Activated CD8-positive, alpha-beta T cell treated with anti-CD3 and anti-CD28 coated beads, Interleukin-2, amount 10 ng/mL, durations not matched to agents 7 days and 5 days (primary cell): ENCODE data around the gene MCF2L2. TPM values are rescaled to one million over a fixed set of nuclear protein-coding genes. Genes with fewer than 3 reads are reported as not detected.
A peak's percentile ranks its signal among the peaks of the same experiment; 100 is the strongest.
"Not testable (repeated sequence)": the region's sequence is repeated elsewhere in the genome, so short reads cannot be mapped to it uniquely, and the experiment has no call there.

Source experiments
- ATAC-seq: fragments of 150-1000 bp; cut with Tn5 transposase; one replicate; pipeline ENCODE4 v1.10.0; 2021; ENCODE audit warnings: moderate library complexity
- CTCF ChIA-PET: fragments of 350-600 bp; sonication (Branson Sonifier 250); formaldehyde crosslinking; loops from one replicate; lab custom pipeline; 2021; ENCODE audit warnings: antibody characterized with exemption; lab: Charles Lee
- POLR2A ChIA-PET: fragments of 350-600 bp; sonication (Branson Sonifier 250); formaldehyde crosslinking; loops from one replicate; lab custom pipeline; 2021; ENCODE audit warnings: antibody characterized with exemption; lab: Charles Lee
- DNase-seq: peaks from one replicate; pipeline ENCODE4 v3.0.0-alpha.2; 2020
- H3K27ac Mint-ChIP-seq: one replicate; pipeline ENCODE4 v1.8.0; 2021; ENCODE audit warnings: mild to moderate bottlenecking, mixed read lengths
- H3K27me3 Mint-ChIP-seq: one replicate; pipeline ENCODE4 v1.8.0; 2021; ENCODE audit warnings: low read depth, mixed read lengths
- H3K36me3 Mint-ChIP-seq: one replicate; pipeline ENCODE4 v1.8.0; 2021; ENCODE audit warnings: low read depth, mixed read lengths
- H3K4me1 Mint-ChIP-seq: one replicate; pipeline ENCODE4 v1.8.0; 2021; ENCODE audit warnings: low read depth, mixed read lengths
- H3K4me3 Mint-ChIP-seq: one replicate; pipeline ENCODE4 v1.8.0; 2021; ENCODE audit warnings: mild to moderate bottlenecking, mixed read lengths
- H3K9me3 Mint-ChIP-seq: one replicate; pipeline ENCODE4 v1.8.0; 2022; ENCODE audit warnings: mixed read lengths; ENCODE audit not compliant: insufficient read depth
- total RNA-seq, 2 experiments: library from RNA; stranded (reverse); gene quantifications; one replicate each; pipeline ENCODE4 v1.2.3, GENCODE V29; 2021

Gene MCF2L2
- total RNA-seq, 2 experiments from 2014 or later: 7.2 to 7.5 TPM

GRCh38 chr3:183378008-183378407 lies 50.4 kb downstream of the MCF2L2 start:
- peaks cover 6% of the 10 kb centered on the region for H3K36me3 Mint-ChIP-seq
- ChIA-PET CTCF (interaction anchor here (1.5 to 1.6 kb wide), 2 partner anchors 184 to 194 kb away, joined by 3 to 4 read pairs; no protein-coding TSS in a partner anchor), POLR2A (no interaction called here)
- H3K27me3 Mint-ChIP-seq: no peaks in the 10 kb centered on the region
- H3K27ac Mint-ChIP-seq: no peak overlapping the region
- H3K4me1 Mint-ChIP-seq: peaks cover 10% of the 10 kb centered on the region
- no peaks in the 10 kb centered on the region for H3K9me3 Mint-ChIP-seq
- no peak for ATAC-seq
- DNase-seq: no peak
- no peak overlapping the region for H3K4me3 Mint-ChIP-seq

DNA sequence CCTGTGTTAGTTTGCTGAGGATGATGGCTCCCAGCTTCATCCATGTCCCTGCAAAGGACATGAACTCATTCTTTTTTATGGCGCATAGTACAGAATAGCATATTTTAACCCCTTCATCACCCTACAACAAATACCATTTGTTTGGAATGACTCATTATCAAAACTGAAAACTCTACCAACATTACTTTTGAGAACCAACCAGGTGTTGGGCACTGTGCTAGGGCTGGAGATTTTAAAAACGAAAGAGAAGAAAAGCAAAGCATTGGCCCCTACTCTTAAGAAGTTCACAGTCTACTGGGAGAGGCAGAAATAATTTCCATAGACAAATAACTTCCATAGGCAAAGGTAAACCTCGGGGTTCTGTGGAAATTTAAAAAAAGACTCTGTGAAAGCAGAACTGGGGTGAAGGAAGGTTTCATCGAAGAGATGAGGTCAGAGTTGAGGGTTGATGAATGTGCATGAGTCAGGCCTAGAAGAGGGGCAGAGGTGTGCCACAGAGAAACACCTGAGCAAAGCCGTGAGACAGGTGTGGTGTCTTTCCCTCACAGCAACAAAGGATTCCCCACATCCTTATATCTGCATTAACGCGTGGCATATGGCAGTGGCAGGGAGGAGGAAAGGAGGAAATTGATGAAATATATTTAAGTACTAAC lies 51.0 kb downstream of the MCF2L2 start:
- Mint-ChIP-seq H3K36me3 (peaks cover 6% of the 10 kb centered on the region), H3K9me3 (no peaks in the 10 kb centered on the region), H3K4me1 (peaks cover 10% of the 10 kb centered on the region), H3K27ac (no peak overlapping the region), H3K27me3 (no peaks in the 10 kb centered on the region), H3K4me3 (no peak overlapping the region)
- ChIA-PET POLR2A (no interaction called here), CTCF (no interaction called here)
- DNase-seq: no peak
- ATAC-seq: no peak

DNA sequence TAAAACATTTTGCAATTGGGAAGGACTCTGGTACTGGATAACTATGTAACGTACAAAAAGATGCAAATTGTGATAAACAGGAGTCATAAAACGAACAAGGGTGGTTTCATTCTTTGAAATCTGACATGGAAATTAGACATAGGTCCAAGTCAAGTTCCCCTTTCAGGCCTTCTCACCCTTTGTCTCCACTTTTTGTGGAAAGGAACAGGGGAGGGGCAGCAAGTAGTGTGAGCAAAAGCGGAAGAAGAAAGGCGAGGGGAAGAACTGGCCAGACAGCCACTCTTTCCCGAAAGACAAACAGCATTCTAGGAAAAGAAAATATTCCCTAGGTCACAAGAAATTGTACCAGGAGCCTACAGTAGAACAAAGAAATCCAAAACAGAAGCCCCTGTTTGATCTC lies 52.6 kb downstream of the MCF2L2 start:
- Mint-ChIP-seq H3K4me3 (no peak overlapping the region), H3K9me3 (no peaks in the 10 kb centered on the region), H3K27ac (no peak overlapping the region), H3K36me3 (peaks cover 6% of the 10 kb centered on the region), H3K27me3 (no peaks in the 10 kb centered on the region), H3K4me1 (peaks cover 10% of the 10 kb centered on the region)
- DNase-seq (no peak), ATAC-seq (no peak)
- CTCF ChIA-PET: interaction anchor here (0.7 to 1.6 kb wide), 2 partner anchors 8 to 10 kb away, joined by 4 to 8 read pairs; no protein-coding TSS in a partner anchor
- POLR2A ChIA-PET: no interaction called here

- H3K4me3 Mint-ChIP-seq: no peak overlapping the region
- H3K4me1 Mint-ChIP-seq: peaks cover 10% of the 10 kb centered on the region
- no peak for DNase-seq
- no peak overlapping the region for H3K27ac Mint-ChIP-seq
- ChIA-PET POLR2A (no interaction called here), CTCF (interaction anchor here (1.6 to 3.1 kb wide), 2 partner anchors 10 to 191 kb away, joined by 8 to 20 read pairs; no protein-coding TSS in a partner anchor)
- H3K9me3 Mint-ChIP-seq: no peaks in the 10 kb centered on the region
- no peak for ATAC-seq
- no peaks in the 10 kb centered on the region for H3K27me3 Mint-ChIP-seq
- H3K36me3 Mint-ChIP-seq: peaks cover 6% of the 10 kb centered on the region
Measured at GRCh38 chr3:183375337-183375736, 53.1 kb downstream of the MCF2L2 start.

GRCh38 chr3:183372911-183373310 lies 55.5 kb downstream of the MCF2L2 start:
- DNase-seq (no peak), ATAC-seq (no peak)
- Mint-ChIP-seq H3K36me3 (peaks cover under 1% of the 10 kb centered on the region), H3K9me3 (no peaks in the 10 kb centered on the region), H3K27ac (no peak overlapping the region), H3K27me3 (no peaks in the 10 kb centered on the region), H3K4me1 (peaks cover 8% of the 10 kb centered on the region), H3K4me3 (no peak overlapping the region)
- ChIA-PET POLR2A (no interaction called here), CTCF (interaction anchor here (0.6 to 3.1 kb wide), 4 partner anchors 10 to 211 kb away, joined by 3 to 20 read pairs (median 4); partner anchors contain the start of gene LAMP3)

DNA sequence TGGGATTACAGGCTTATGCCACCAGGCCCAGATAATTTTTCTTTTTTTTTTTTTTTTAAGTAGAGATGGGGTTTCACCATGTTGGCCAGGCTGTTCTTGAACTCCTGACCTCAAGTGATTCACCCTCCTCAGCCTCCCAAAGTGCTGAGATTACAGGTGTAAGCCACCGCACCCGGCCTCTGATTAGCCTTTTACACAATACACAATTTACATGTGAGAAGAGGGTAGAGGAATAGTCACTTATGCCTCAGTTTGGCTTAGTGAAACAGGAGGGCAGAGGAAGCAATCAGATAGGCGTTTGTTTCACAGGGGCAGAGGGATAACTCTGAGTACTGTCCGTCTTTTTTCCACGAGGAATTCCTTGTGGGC lies 56.8 kb downstream of the MCF2L2 start:
- CTCF ChIA-PET, H3K27ac Mint-ChIP-seq, H3K4me1 Mint-ChIP-seq, H3K9me3 Mint-ChIP-seq, DNase-seq, ATAC-seq, H3K36me3 Mint-ChIP-seq, H3K4me3 Mint-ChIP-seq, H3K27me3 Mint-ChIP-seq: not testable (repeated sequence)
- POLR2A ChIA-PET: interaction anchor here (1.2 kb wide), 1 partner anchor 20 kb away, joined by 3 read pairs; no protein-coding TSS in a partner anchor

GRCh38 chr3:183370391-183370790 lies 58.0 kb downstream of the MCF2L2 start:
- DNase-seq (no peak), ATAC-seq (no peak)
- Mint-ChIP-seq H3K4me1 (peaks cover 9% of the 10 kb centered on the region), H3K36me3 (no peaks in the 10 kb centered on the region), H3K27ac (no peak overlapping the region), H3K4me3 (no peak overlapping the region), H3K9me3 (no peaks in the 10 kb centered on the region), H3K27me3 (no peaks in the 10 kb centered on the region)
- ChIA-PET POLR2A (no interaction called here), CTCF (interaction anchor here (0.8 to 1.4 kb wide), 2 partner anchors 11 to 186 kb away, joined by 3 to 4 read pairs; no protein-coding TSS in a partner anchor)

DNA sequence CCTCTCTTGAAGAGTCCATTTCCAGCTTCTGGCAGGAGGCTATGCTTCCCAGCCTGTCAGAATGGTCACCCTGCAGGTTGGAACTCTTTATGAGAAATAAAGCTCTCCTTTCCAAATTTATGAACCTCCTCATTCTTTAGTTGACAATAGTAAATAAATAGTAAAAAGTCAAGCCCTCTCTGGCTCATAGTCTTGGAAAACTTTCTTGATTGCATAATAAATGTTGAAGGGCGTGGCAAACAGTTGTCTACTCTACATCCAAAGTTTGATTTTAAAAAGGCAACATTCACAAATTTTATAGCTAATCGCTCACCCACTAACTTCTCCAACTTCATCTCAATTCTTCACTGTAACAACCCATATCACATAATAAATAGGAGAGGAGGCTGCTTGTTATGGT lies 58.8 kb downstream of the MCF2L2 start:
- CTCF ChIA-PET: interaction anchor here (1.4 kb wide), 1 partner anchor 185 kb away, joined by 4 read pairs; no protein-coding TSS in a partner anchor
- Mint-ChIP-seq H3K9me3 (no peaks in the 10 kb centered on the region), H3K27me3 (no peaks in the 10 kb centered on the region), H3K36me3 (no peaks in the 10 kb centered on the region), H3K4me3 (no peak overlapping the region), H3K27ac (no peak overlapping the region), H3K4me1 (peaks cover 9% of the 10 kb centered on the region)
- DNase-seq (no peak), ATAC-seq (no peak)
- POLR2A ChIA-PET: no interaction called here

DNA sequence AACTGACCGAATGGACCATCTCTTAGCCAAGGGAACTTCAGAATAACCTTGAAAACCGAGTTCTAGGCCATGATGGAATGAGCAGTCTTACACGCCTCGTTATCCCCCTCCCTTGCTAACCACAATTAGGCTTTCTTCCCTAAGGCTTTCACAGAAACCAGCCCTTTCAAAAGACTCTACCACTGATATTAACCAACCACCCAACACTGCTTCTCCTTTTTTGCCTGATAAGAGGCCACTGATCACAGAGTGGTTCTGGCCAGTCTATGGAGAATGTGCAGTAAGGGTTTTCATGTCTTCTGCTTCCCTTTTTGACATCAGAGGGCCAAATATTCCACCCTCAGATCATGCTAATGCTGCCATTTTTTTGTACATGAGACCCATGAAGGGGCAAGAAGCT lies 59.3 kb downstream of the MCF2L2 start:
- POLR2A ChIA-PET: no interaction called here
- CTCF ChIA-PET: interaction anchor here (1.4 to 4.3 kb wide), 2 partner anchors 13 to 185 kb away, joined by 4 to 12 read pairs; no protein-coding TSS in a partner anchor
- H3K4me1 Mint-ChIP-seq: peaks cover 9% of the 10 kb centered on the region
- H3K9me3 Mint-ChIP-seq: no peaks in the 10 kb centered on the region
- no peak overlapping the region for H3K27ac Mint-ChIP-seq
- ATAC-seq (no peak), DNase-seq (no peak)
- no peaks in the 10 kb centered on the region for H3K36me3 Mint-ChIP-seq
- H3K4me3 Mint-ChIP-seq: no peak overlapping the region
- no peaks in the 10 kb centered on the region for H3K27me3 Mint-ChIP-seq

DNA sequence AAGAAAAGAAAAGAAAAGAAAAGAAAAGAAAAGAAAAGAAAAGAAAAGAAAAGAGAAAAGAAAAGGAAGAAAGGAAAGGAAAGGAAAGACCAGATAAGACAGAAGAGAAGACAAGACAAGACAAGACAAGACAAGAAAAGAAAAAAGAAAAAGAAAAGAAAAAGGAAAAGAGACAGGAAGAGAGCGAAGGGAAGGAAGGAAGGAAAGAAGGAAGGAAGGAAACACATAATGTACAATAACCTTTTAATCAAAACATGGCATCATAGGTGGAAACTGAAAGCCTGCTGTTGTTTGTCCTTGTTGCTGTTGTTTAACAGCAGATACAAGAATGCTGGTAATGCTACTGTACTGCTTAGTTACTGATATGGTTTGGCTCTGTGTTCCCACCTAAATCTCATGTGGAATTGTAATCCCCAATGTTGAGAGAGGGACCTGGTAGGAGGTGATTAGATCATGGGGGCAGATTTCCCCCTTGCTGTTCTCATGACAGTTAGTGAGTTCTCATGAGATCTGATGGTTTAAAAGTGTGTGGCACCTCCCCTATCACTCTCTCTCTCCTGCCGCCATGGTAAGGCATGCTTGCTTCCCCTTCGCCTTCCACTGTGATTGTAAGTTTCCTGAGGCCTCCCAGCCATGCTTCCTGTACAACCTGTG lies 67.3 kb downstream of the MCF2L2 start:
- POLR2A ChIA-PET: no interaction called here
- Mint-ChIP-seq H3K4me3 (no peak overlapping the region), H3K36me3 (peaks cover 2% of the 10 kb centered on the region), H3K27ac (peak overlapping the region; percentile 31), H3K27me3 (no peaks in the 10 kb centered on the region), H3K4me1 (peaks cover 12% of the 10 kb centered on the region), H3K9me3 (no peaks in the 10 kb centered on the region)
- DNase-seq (no peak), ATAC-seq (no peak)
- CTCF ChIA-PET: no interaction called here

GRCh38 chr3:183359036-183359435 lies 69.4 kb downstream of the MCF2L2 start:
- H3K4me1 Mint-ChIP-seq: peaks cover 8% of the 10 kb centered on the region
- no peaks in the 10 kb centered on the region for H3K27me3 Mint-ChIP-seq
- DNase-seq (no peak), ATAC-seq (no peak)
- H3K4me3 Mint-ChIP-seq: no peak overlapping the region
- ChIA-PET POLR2A (no interaction called here), CTCF (interaction anchor here (3.2 kb wide), 1 partner anchor 24 kb away, joined by 9 read pairs; no protein-coding TSS in a partner anchor)
- peaks cover 2% of the 10 kb centered on the region for H3K36me3 Mint-ChIP-seq
- H3K9me3 Mint-ChIP-seq: no peaks in the 10 kb centered on the region
- H3K27ac Mint-ChIP-seq: no peak overlapping the region

DNA sequence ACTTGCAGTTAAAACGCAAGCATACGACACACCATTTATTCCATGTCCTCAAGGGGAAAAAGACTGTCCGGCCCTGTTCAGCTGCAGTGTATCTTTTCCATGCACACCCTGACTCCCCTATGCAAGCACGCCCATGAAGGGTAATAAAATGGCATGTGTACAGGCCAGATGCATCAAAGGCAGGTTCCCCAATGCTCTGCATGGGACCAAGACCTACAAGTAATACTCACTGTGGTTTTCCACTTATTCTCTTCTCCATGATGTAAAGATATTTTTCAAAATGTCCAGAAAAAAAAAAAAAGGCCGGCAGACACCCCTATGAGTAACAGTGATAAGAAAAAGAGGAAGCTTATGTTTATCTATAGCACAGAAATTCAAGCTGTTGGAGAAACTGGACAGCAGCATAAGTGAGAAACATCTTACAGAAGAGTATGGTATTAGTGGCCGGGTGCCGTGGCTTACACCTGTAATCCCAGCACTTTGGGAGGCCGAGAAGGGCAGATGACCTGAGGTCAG lies 70.8 kb downstream of the MCF2L2 start:
- no peaks in the 10 kb centered on the region for H3K9me3 Mint-ChIP-seq
- no peak for ATAC-seq
- H3K4me3 Mint-ChIP-seq: no peak overlapping the region
- H3K27me3 Mint-ChIP-seq: no peaks in the 10 kb centered on the region
- H3K36me3 Mint-ChIP-seq: peaks cover 2% of the 10 kb centered on the region
- no peak for DNase-seq
- POLR2A ChIA-PET: no interaction called here
- CTCF ChIA-PET: interaction anchor here (3.2 kb wide), 1 partner anchor 25 kb away, joined by 9 read pairs; no protein-coding TSS in a partner anchor
- peaks cover 8% of the 10 kb centered on the region for H3K4me1 Mint-ChIP-seq
- no peak overlapping the region for H3K27ac Mint-ChIP-seq
